HG03439 (cell line): ENCODE measurements around the gene LNP1.
A peak's percentile ranks its signal among the peaks of the same experiment; 100 is the strongest.

Experiments
- ATAC-seq: cut with Tn5 transposase; IDR thresholded peaks from one replicate; pipeline ENCODE4 v1.9.1; 2021; ENCODE audit warnings: mild to moderate bottlenecking, moderate library complexity; ENCODE audit not compliant: unreplicated experiment

The LNP1 gene

GRCh38 chr3:100399341-100400071, 1.8 kb upstream of the LNP1 start:
- ATAC-seq: no peak

- peak; percentile 13 for ATAC-seq
Observed at GRCh38 chr3:100400419-100400779, 940 bp upstream of the LNP1 start.

- peak; percentile 16 for ATAC-seq
Observed at GRCh38 chr3:100401674-100402041, 319 bp downstream of the LNP1 start.

GRCh38 chr3:100402256-100402655, 917 bp downstream of the LNP1 start:
- no peak for ATAC-seq

GRCh38 chr3:100402891-100403290, 1.6 kb downstream of the LNP1 start:
- ATAC-seq: no peak

GRCh38 chr3:100403362-100404249, 2.3 kb downstream of the LNP1 start:
- no peak for ATAC-seq

- no peak for ATAC-seq
Observed at GRCh38 chr3:100404250-100404548, 2.9 kb downstream of the LNP1 start.

GRCh38 chr3:100407164-100407563, 5.8 kb downstream of the LNP1 start:
- ATAC-seq: no peak

- no peak for ATAC-seq
Observed at GRCh38 chr3:100407977-100408532, 6.7 kb downstream of the LNP1 start.

- no peak for ATAC-seq
Observed at GRCh38 chr3:100411091-100411982, 10.0 kb downstream of the LNP1 start.

- ATAC-seq: no peak
Observed at GRCh38 chr3:100412912-100413590, 11.7 kb downstream of the LNP1 start.

- no peak for ATAC-seq
Observed at GRCh38 chr3:100413613-100414012, 12.3 kb downstream of the LNP1 start.

- no peak for ATAC-seq
Observed at GRCh38 chr3:100416176-100416575, 14.8 kb downstream of the LNP1 start.

- no peak for ATAC-seq
Observed at GRCh38 chr3:100416863-100417262, 15.5 kb downstream of the LNP1 start.

GRCh38 chr3:100419406-100419805, 18.1 kb downstream of the LNP1 start:
- ATAC-seq: no peak

GRCh38 chr3:100420885-100421284, 19.5 kb downstream of the LNP1 start:
- no peak for ATAC-seq

GRCh38 chr3:100423611-100424010, 22.3 kb downstream of the LNP1 start:
- ATAC-seq: no peak

GRCh38 chr3:100424261-100424660, 22.9 kb downstream of the LNP1 start:
- ATAC-seq: no peak

- no peak for ATAC-seq
Observed at GRCh38 chr3:100425316-100425715, 24.0 kb downstream of the LNP1 start.

GRCh38 chr3:100426067-100426682, 24.8 kb downstream of the LNP1 start:
- ATAC-seq: no peak
